Gastrocnemius medialis (tissue), 4 donors: ENCODE results near the gene ADAM12. TPM values are rescaled to one million over a fixed set of nuclear protein-coding genes. Genes with fewer than 3 reads are reported as not detected.

Source experiments
- ATAC-seq, 2 donors: fragments of 150-250 bp; one replicate each; pipeline ENCODE4 v1.9.1; 2016
- DNase-seq, 2 donors: peaks; one replicate each; pipeline ENCODE4 v3.0.0-alpha.2; 2019
- H3K27ac ChIP-seq, 4 donors: fragments of 200-600 bp; sonication (generic); 1 replicate in 1 of 4; 2 replicates in 3 of 4; pipeline ENCODE4 v1.5.1; 2016 to 2018; ENCODE audit warnings: mild to moderate bottlenecking in 2 of 4, moderate library complexity in 1 of 4
- H3K27me3 ChIP-seq, 3 donors: fragments of 200-600 bp; sonication (generic) in 2 of 3; 1 replicate in 1 of 3; 2 replicates in 2 of 3; pipeline versions ENCODE4 v1.5.1 to v1.6.0; 2016 to 2019; ENCODE audit warnings: mild to moderate bottlenecking in 1 of 3, moderate library complexity in 1 of 3
- H3K36me3 ChIP-seq, 2 donors: fragments of 200-600 bp; sonication (generic) in 1 of 2; one replicate each; pipeline ENCODE4 v1.5.1; 2017 to 2018
- H3K4me1 ChIP-seq, 2 donors: fragments of 200-600 bp; sonication (generic) in 1 of 2; one replicate each; pipeline ENCODE4 v1.5.1; 2016 to 2017; ENCODE audit warnings: mild to moderate bottlenecking in 2 of 2
- H3K4me3 ChIP-seq, 4 donors: fragments of 200-600 bp; sonication (generic) in 3 of 4; 1 replicate in 1 of 4; 2 replicates in 3 of 4; pipeline ENCODE4 v1.5.1; 2016 to 2019; ENCODE audit warnings: mild to moderate bottlenecking in 2 of 4
- H3K9me3 ChIP-seq, 3 donors: fragments of 200-600 bp; sonication (generic) in 2 of 3; 1 replicate in 1 of 3; 2 replicates in 2 of 3; pipeline ENCODE4 v1.5.1; 2016 to 2019
- POLR2A ChIP-seq, 2 donors: fragments of 450-650 bp; IDR thresholded peaks; one replicate each; pipeline ENCODE4 v1.6.1; 2017; ENCODE audit warnings: antibody characterized with exemption in 2 of 2, mild to moderate bottlenecking in 2 of 2, moderate library complexity in 2 of 2
- in situ Hi-C, 4 donors: fragments of 200-750 bp; cut with MboI; loops; one replicate each; pipeline versions ENCODE4 v1.15.0 to v1.8.0; 2017; ENCODE audit warnings: low sequenced_read_pairs in 4 of 4
- intact Hi-C: fragments of 100-400 bp; cut with DNase I; formaldehyde crosslinking; loops from one replicate; pipeline ENCODE4 v1.15.1; 2023; ENCODE audit warnings: low total_unique reads
- total RNA-seq, 4 donors: library from RNA; depleted of rRNA; stranded (reverse); fragments of >200 nt; gene quantifications; one replicate each; pipeline versions ENCODE4 v1.1.0 to v1.2.3, GENCODE V29; 2016
- TF ChIP-seq, protein P1 (sequence below), 5 experiments: fragments of 450-650 bp in 3 of 5; fragments of 200-600 bp in 2 of 5; sonication (generic) in 2 of 5; IDR thresholded peaks in 4 of 5; conservative IDR thresholded peaks in 1 of 5; 1 replicate in 4 of 5; 2 replicates in 1 of 5; pipeline ENCODE4 v1.5.1; 2016 to 2019; ENCODE audit warnings: antibody characterized with exemption in 5 of 5, mild to moderate bottlenecking in 3 of 5, moderate library complexity in 3 of 5

ADAM12 gene
- total RNA-seq, 4 donors from 2014 or later = 0.10 TPM; not detected in 3

DNA sequence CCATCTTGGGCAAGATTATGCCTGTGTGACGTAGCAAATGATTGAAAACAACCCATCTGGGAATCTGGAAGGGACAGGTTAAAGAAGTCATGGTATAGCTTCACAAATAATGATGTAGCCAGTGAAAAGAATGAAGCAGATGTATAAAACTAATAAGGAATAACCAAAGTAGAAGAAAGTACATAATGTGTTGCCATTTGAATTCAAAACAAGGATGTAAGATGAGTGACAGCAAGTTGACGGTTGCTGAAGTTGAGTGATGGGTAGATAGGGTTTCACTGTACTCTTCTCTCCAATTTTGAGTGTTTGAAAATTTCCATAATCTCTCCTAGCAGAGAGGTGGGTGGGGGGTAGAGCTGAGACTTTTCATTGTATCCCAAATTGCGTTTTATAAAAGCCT, 358.3 kb downstream of the ADAM12 start:
- Histone ChIP-seq H3K9me3 (peaks cover 0 to 4% (median 0%) of the 10 kb centered on the region in 3 donors), H3K4me1 (no peaks in the 10 kb centered on the region), H3K4me3 (no peak overlapping the region), H3K36me3 (no peaks in the 10 kb centered on the region), H3K27me3 (no peaks in the 10 kb centered on the region), H3K27ac (no peak overlapping the region)
- DNase-seq (no peak), ATAC-seq (no peak)
- intact Hi-C loops (no loop called here), in situ Hi-C loops (no loop called here)
- TF ChIP-seq, protein P1, sequence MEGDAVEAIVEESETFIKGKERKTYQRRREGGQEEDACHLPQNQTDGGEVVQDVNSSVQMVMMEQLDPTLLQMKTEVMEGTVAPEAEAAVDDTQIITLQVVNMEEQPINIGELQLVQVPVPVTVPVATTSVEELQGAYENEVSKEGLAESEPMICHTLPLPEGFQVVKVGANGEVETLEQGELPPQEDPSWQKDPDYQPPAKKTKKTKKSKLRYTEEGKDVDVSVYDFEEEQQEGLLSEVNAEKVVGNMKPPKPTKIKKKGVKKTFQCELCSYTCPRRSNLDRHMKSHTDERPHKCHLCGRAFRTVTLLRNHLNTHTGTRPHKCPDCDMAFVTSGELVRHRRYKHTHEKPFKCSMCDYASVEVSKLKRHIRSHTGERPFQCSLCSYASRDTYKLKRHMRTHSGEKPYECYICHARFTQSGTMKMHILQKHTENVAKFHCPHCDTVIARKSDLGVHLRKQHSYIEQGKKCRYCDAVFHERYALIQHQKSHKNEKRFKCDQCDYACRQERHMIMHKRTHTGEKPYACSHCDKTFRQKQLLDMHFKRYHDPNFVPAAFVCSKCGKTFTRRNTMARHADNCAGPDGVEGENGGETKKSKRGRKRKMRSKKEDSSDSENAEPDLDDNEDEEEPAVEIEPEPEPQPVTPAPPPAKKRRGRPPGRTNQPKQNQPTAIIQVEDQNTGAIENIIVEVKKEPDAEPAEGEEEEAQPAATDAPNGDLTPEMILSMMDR (IDR thresholded peaks at IDR 0.05 in 4 of 5, conservative IDR thresholded peaks at IDR 0.05 in 1 of 5) = no peak
- no peak for TF ChIP-seq POLR2A (IDR thresholded peaks at IDR 0.05)

DNA sequence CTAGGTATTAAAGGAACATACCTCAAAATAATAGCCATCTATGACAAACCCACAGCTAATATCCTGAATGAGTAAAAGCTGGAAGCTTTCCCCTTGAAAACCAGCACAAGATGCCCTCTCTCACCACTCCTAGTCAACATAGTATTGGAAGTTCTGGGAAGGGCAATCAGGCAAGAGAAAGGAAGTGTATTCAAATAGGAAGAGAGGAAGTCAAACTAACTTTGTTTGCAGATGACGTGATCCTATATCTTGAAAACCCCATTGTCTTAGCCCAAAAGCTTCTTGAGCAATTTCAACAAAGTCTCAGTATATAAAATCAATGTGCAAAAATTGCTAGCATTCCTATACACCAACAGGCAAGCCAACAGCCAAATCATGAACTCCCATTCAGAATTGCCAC, 360.6 kb downstream of the ADAM12 start:
- no peak overlapping the region for H3K4me3 ChIP-seq
- no peak overlapping the region for H3K27ac ChIP-seq
- H3K4me1 ChIP-seq = no peaks in the 10 kb centered on the region
- in situ Hi-C loops = no loop called here
- TF ChIP-seq, protein P1 (IDR thresholded peaks at IDR 0.05 in 4 of 5, conservative IDR thresholded peaks at IDR 0.05 in 1 of 5) = no peak
- TF ChIP-seq POLR2A (IDR thresholded peaks at IDR 0.05) = no peak
- H3K9me3 ChIP-seq = peaks cover 0 to 4% (median 0%) of the 10 kb centered on the region in 3 donors
- no peaks in the 10 kb centered on the region for H3K27me3 ChIP-seq
- no peaks in the 10 kb centered on the region for H3K36me3 ChIP-seq
- no peak for DNase-seq
- no peak for ATAC-seq
- intact Hi-C loops = no loop called here

DNA sequence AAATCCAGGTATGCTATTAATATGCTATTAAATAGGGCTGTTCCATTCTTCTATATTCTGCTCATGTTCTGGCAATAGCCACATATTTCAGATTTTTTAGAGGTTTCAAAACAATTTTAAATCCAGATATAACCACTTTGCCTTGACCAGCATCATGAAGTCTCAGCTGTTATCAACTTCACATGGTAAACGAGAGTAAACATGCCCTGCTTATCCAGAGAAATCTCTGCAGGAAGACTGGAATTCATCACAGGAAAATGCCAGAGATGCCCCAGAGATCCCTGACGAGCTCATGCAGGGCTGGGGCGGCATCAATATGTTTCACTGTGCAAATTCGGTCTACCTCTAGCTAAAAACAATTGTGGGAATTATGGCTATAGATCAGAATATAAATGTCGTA, 365.4 kb downstream of the ADAM12 start:
- no peaks in the 10 kb centered on the region for H3K4me1 ChIP-seq
- no peak overlapping the region for H3K4me3 ChIP-seq
- ATAC-seq (no peak), DNase-seq (no peak)
- H3K27ac ChIP-seq = no peak overlapping the region
- no peaks in the 10 kb centered on the region for H3K36me3 ChIP-seq
- no peaks in the 10 kb centered on the region for H3K9me3 ChIP-seq
- TF ChIP-seq, protein P1 (IDR thresholded peaks at IDR 0.05 in 4 of 5, conservative IDR thresholded peaks at IDR 0.05 in 1 of 5) = no peak
- TF ChIP-seq POLR2A (IDR thresholded peaks at IDR 0.05) = no peak
- in situ Hi-C loops = no loop called here
- no peaks in the 10 kb centered on the region for H3K27me3 ChIP-seq
- intact Hi-C loops = no loop called here

DNA sequence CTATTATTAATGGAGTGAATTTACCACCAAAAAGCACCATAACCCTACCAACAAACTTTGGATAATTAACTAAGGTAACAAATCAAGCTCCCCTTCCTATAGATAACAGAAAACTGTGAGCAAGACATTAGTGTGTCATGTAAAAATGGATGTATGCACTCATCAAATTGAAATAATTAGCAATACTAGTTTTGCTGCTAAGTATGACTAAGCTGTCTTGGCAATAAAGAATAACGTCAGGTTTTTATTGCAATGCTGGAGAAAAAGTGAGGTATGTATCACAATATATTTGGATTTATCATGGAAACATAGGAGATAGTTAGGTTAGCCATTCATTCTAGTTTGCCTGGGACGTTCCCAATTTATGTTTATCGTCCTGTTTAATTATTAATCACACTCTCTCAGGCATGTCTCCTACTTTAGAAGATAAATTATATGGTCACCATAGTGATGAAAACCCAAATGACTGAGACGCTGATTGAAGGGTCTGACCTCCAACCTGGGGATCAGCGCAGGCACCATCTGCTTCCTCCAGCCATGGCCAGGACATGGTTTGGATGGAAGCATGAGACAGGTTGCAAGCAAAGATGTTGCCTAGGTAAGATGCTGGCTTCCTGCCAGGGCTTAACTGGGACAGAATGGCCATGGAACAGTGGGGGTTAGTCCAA, 366.3 kb downstream of the ADAM12 start:
- ATAC-seq (no peak), DNase-seq (no peak)
- Histone ChIP-seq H3K4me1 (no peaks in the 10 kb centered on the region), H3K27ac (no peak overlapping the region), H3K9me3 (no peaks in the 10 kb centered on the region), H3K27me3 (no peaks in the 10 kb centered on the region), H3K4me3 (no peak overlapping the region), H3K36me3 (no peaks in the 10 kb centered on the region)
- intact Hi-C loops = no loop called here
- TF ChIP-seq, protein P1 (IDR thresholded peaks at IDR 0.05 in 4 of 5, conservative IDR thresholded peaks at IDR 0.05 in 1 of 5) = no peak
- no peak for TF ChIP-seq POLR2A (IDR thresholded peaks at IDR 0.05)
- in situ Hi-C loops = no loop called here
